Thoracic aorta (tissue), 2 donors: Measurements from ENCODE around the gene CFDP1. TPM values are rescaled to one million over a fixed set of nuclear protein-coding genes. Genes with fewer than 3 reads are reported as not detected.

Experiments used
- ATAC-seq: fragments of 150-250 bp; one replicate; pipeline ENCODE4 v1.8.0; 2017; ENCODE audit warnings: low read depth; ENCODE audit not compliant: insufficient number of reproducible peaks, low FRiP score
- DNase-seq: peaks from one replicate; pipeline ENCODE4 v3.0.0-alpha.2; 2020; ENCODE audit warnings: low spot score
- H3K27ac ChIP-seq, 2 donors: fragments of 200-600 bp; sonication (generic); 1 replicate in 1 of 2; 2 replicates in 1 of 2; pipeline ENCODE4 v1.5.1; 2016; ENCODE audit warnings: mild to moderate bottlenecking in 2 of 2, moderate library complexity in 2 of 2
- H3K27me3 ChIP-seq: fragments of 200-600 bp; sonication (generic); replicated peaks from 2 replicates; pipeline ENCODE4 v1.6.0; 2016; ENCODE audit warnings: mild to moderate bottlenecking; ENCODE audit not compliant: insufficient read depth
- H3K36me3 ChIP-seq: fragments of 200-600 bp; sonication (generic); one replicate; pipeline ENCODE4 v1.5.1; 2016
- H3K4me1 ChIP-seq, 2 donors: fragments of 200-600 bp; sonication (generic); 1 replicate in 1 of 2; 2 replicates in 1 of 2; pipeline versions ENCODE4 v1.5.1 to v1.6.0; 2016; ENCODE audit warnings: low read depth in 2 of 2, mild to moderate bottlenecking in 1 of 2; ENCODE audit not compliant: control insufficient read depth in 1 of 2
- H3K4me3 ChIP-seq: fragments of 200-600 bp; sonication (generic); 2 replicates; pipeline ENCODE4 v1.5.1; 2016; ENCODE audit warnings: mild to moderate bottlenecking
- H3K9me3 ChIP-seq: fragments of 200-600 bp; sonication (generic); 2 replicates; pipeline ENCODE4 v1.5.1; 2016
- total RNA-seq, 2 donors: library from RNA; depleted of rRNA; stranded (reverse); fragments of >200 nt; gene quantifications; one replicate each; pipeline versions ENCODE4 v1.1.0 to v1.2.3, GENCODE V29; 2016
- TF ChIP-seq, protein P1 (sequence below): fragments of 200-600 bp; sonication (generic); IDR thresholded peaks from one replicate; pipeline ENCODE4 v1.5.1; 2019; ENCODE audit warnings: antibody characterized with exemption

CFDP1 gene
- total RNA-seq, 2 donors from 2014 or later: 31.1 to 84.7 TPM

- Histone ChIP-seq H3K27ac (no peak overlapping the region), H3K4me3 (peak overlapping the region; percentile 98), H3K4me1 (peaks cover 12 to 22% of the 10 kb centered on the region in 2 donors), H3K9me3 (no peaks in the 10 kb centered on the region), H3K36me3 (no peaks in the 10 kb centered on the region), H3K27me3 (no peaks in the 10 kb centered on the region)
- DNase-seq (no peak), ATAC-seq (no peak)
- TF ChIP-seq, protein P1, sequence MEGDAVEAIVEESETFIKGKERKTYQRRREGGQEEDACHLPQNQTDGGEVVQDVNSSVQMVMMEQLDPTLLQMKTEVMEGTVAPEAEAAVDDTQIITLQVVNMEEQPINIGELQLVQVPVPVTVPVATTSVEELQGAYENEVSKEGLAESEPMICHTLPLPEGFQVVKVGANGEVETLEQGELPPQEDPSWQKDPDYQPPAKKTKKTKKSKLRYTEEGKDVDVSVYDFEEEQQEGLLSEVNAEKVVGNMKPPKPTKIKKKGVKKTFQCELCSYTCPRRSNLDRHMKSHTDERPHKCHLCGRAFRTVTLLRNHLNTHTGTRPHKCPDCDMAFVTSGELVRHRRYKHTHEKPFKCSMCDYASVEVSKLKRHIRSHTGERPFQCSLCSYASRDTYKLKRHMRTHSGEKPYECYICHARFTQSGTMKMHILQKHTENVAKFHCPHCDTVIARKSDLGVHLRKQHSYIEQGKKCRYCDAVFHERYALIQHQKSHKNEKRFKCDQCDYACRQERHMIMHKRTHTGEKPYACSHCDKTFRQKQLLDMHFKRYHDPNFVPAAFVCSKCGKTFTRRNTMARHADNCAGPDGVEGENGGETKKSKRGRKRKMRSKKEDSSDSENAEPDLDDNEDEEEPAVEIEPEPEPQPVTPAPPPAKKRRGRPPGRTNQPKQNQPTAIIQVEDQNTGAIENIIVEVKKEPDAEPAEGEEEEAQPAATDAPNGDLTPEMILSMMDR: no peak
Measured at GRCh38 chr16:75462806-75463205, 29.5 kb upstream of the CFDP1 start.

DNA sequence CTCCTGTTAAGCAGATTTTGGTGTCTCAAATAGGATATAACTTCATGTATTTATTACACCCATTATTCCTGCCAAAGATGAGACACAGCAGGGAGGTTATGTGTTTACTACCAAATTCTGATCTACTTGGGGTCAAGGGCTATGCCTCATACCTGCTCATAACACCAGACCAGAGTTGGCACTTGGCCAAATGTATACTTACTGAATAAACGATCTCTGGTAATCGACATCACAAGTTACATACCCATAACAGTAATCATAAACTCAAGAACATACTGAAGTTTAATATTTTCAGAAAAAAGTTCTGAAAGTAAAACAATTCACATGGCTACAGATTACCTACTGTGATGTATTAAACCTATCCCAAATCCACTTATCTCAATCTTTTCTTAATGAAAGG is 28.3 kb upstream of the CFDP1 start:
- H3K9me3 ChIP-seq: no peaks in the 10 kb centered on the region
- no peak overlapping the region for H3K4me3 ChIP-seq
- peaks cover 12 to 22% of the 10 kb centered on the region in 2 donors for H3K4me1 ChIP-seq
- DNase-seq (no peak), ATAC-seq (no peak)
- no peaks in the 10 kb centered on the region for H3K27me3 ChIP-seq
- H3K36me3 ChIP-seq: no peaks in the 10 kb centered on the region
- H3K27ac ChIP-seq: no peak overlapping the region
- TF ChIP-seq, protein P1: no peak

- no peaks in the 10 kb centered on the region for H3K9me3 ChIP-seq
- TF ChIP-seq, protein P1: no peak
- H3K27me3 ChIP-seq: no peaks in the 10 kb centered on the region
- no peak for DNase-seq
- ATAC-seq: no peak
- no peak overlapping the region for H3K4me3 ChIP-seq
- H3K36me3 ChIP-seq: no peaks in the 10 kb centered on the region
- H3K4me1 ChIP-seq: peaks cover 12 to 22% of the 10 kb centered on the region in 2 donors
- no peak overlapping the region for H3K27ac ChIP-seq
Measured at GRCh38 chr16:75460446-75460845, 27.1 kb upstream of the CFDP1 start.

GRCh38 chr16:75459691-75460090 is 26.4 kb upstream of the CFDP1 start:
- no peak overlapping the region for H3K27ac ChIP-seq
- no peak for DNase-seq

GRCh38 chr16:75458439-75458838 is 25.1 kb upstream of the CFDP1 start:
- ATAC-seq (no peak), DNase-seq (no peak)
- H3K4me1 ChIP-seq: peaks cover 12 to 24% of the 10 kb centered on the region in 2 donors

More at GRCh38 chr16:75459691-75460090, 26.4 kb upstream of the CFDP1 start:
- Histone ChIP-seq H3K27me3 (no peaks in the 10 kb centered on the region), H3K36me3 (no peaks in the 10 kb centered on the region), H3K9me3 (no peaks in the 10 kb centered on the region), H3K4me3 (no peak overlapping the region), H3K4me1 (peaks cover 12 to 22% of the 10 kb centered on the region in 2 donors)
- ATAC-seq: no peak
- TF ChIP-seq, protein P1: no peak

More at GRCh38 chr16:75458439-75458838, 25.1 kb upstream of the CFDP1 start:
- Histone ChIP-seq H3K9me3 (no peaks in the 10 kb centered on the region), H3K36me3 (no peaks in the 10 kb centered on the region), H3K27ac (no peak overlapping the region), H3K27me3 (no peaks in the 10 kb centered on the region), H3K4me3 (no peak overlapping the region)
- TF ChIP-seq, protein P1: no peak
